ENCODE data around the gene LPA.
A peak's percentile ranks its signal among the peaks of the same experiment; 100 is the strongest.
"Not testable (repeated sequence)": the region's sequence is repeated elsewhere in the genome, so short reads cannot be mapped to it uniquely, and the experiment has no call there.

LPA gene

GRCh38 chr6:160678744-160679401 is 14.8 kb upstream of the LPA start:
- Mint-ChIP-seq H3K36me3 (no peaks in the 10 kb centered on the region), H3K9me3 (no peaks in the 10 kb centered on the region), H3K4me3 (no peak overlapping the region), H3K27ac (no peak overlapping the region), H3K4me1 (no peaks in the 10 kb centered on the region), H3K27me3 (peaks cover 20% of the 10 kb centered on the region)
- DNase-seq, result no peak
- CTCF ChIA-PET, result no interaction called here

DNA sequence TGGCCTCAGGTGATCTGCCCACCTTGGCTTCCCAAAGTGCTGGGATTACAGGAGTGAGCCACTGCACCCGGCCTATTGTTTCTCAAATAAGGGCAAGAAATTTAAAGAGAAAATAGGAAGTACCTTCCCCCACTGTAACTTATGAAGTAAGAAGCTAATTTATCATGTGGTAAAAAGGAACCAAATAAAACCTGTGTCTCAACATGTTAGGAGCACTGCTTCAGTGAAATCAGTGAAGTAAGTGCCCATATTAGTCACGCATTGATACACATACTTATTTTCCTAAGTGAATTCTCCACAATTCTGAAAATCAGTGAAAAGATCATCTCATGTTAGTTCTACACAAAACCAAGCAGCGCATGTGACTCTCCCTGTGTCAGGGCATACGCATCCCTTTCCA is 14.2 kb upstream of the LPA start:
- H3K27me3 Mint-ChIP-seq, result peaks cover 20% of the 10 kb centered on the region
- H3K4me3 Mint-ChIP-seq, result no peak overlapping the region
- DNase-seq, result no peak
- no peaks in the 10 kb centered on the region for H3K9me3 Mint-ChIP-seq
- H3K27ac Mint-ChIP-seq, result no peak overlapping the region
- CTCF ChIA-PET, result no interaction called here
- no peaks in the 10 kb centered on the region for H3K36me3 Mint-ChIP-seq
- no peaks in the 10 kb centered on the region for H3K4me1 Mint-ChIP-seq

DNA sequence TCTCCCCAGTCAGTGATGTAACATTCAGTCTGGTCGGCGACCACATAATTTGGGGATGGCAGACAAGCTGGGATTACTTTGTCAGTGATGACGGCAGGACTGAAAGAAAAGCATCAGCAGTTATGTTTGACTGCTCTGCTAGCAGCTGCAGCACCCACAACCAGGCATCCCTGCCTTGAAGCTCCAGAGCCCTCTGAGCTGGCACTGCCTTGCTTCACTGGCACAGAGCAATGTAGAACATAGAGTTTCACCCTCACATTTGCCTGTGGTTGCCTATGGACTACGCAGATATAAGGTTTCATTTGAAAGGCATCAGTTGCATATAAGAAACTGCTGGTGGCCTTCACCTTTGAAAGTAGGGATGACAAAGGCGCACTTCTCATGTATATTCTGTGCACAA is 12.3 kb upstream of the LPA start:
- H3K4me3 Mint-ChIP-seq, H3K9me3 Mint-ChIP-seq, H3K36me3 Mint-ChIP-seq, CTCF ChIA-PET, DNase-seq, H3K4me1 Mint-ChIP-seq, H3K27ac Mint-ChIP-seq: not testable (repeated sequence)
- peaks cover 20% of the 10 kb centered on the region for H3K27me3 Mint-ChIP-seq

DNA sequence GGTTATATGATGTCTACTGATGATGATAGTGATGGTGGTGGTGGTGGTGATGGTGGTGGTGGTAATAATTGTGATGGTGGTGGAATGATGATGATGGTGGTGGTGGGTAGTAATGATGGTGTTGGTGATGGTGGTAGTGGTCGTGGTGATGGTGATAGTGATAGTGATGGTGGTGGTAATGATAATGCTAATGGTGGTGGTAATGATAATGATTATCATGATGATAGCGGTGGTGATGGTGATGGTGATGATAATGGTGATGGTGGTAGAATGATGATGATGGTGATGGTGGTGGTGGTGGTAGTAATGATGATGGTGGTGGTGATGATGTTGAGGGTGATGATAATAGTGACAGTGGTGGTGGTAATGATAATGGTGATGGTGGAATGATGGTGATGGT is 4.5 kb upstream of the LPA start:
- DNase-seq, result no peak
- Mint-ChIP-seq H3K4me1 (no peaks in the 10 kb centered on the region), H3K27ac (no peak overlapping the region), H3K36me3 (no peaks in the 10 kb centered on the region), H3K27me3 (no peaks in the 10 kb centered on the region), H3K4me3 (no peak overlapping the region), H3K9me3 (no peaks in the 10 kb centered on the region)
- CTCF ChIA-PET, result no interaction called here

GRCh38 chr6:160667639-160668481 is 3.8 kb upstream of the LPA start:
- Mint-ChIP-seq H3K27me3 (no peaks in the 10 kb centered on the region), H3K4me3 (no peak overlapping the region), H3K4me1 (no peaks in the 10 kb centered on the region), H3K9me3 (no peaks in the 10 kb centered on the region), H3K36me3 (no peaks in the 10 kb centered on the region), H3K27ac (no peak overlapping the region)
- CTCF ChIA-PET, result interaction anchor here (0.9 kb wide), 1 partner anchor 530 kb away, joined by 3 read pairs; no protein-coding TSS in a partner anchor
- peak; percentile 66 for DNase-seq

DNA sequence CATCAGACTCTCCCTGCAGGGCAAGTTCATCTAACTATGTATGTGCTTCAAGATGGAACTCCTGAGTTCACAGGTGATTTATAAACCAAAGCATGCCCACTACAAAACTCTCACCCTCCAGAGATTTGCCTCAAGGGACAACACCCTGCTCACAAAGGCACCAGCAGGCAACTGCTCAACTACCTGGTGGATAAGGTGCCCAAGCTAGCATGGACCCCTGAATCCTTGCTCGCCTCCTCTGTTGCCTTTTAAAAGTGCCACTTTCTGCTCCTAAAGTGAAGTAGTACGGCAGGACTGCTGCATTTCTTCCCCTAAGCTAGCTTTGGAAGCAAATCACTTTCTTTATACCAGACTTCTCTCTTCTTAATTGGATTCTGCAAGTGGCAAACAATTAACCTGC is 1.2 kb downstream of the LPA start:
- no peaks in the 10 kb centered on the region for H3K4me1 Mint-ChIP-seq
- no peak overlapping the region for H3K27ac Mint-ChIP-seq
- peaks cover 7% of the 10 kb centered on the region for H3K27me3 Mint-ChIP-seq
- no peak overlapping the region for H3K4me3 Mint-ChIP-seq
- DNase-seq, result no peak
- H3K36me3 Mint-ChIP-seq, result no peaks in the 10 kb centered on the region
- CTCF ChIA-PET, result no interaction called here
- H3K9me3 Mint-ChIP-seq, result no peaks in the 10 kb centered on the region

DNA sequence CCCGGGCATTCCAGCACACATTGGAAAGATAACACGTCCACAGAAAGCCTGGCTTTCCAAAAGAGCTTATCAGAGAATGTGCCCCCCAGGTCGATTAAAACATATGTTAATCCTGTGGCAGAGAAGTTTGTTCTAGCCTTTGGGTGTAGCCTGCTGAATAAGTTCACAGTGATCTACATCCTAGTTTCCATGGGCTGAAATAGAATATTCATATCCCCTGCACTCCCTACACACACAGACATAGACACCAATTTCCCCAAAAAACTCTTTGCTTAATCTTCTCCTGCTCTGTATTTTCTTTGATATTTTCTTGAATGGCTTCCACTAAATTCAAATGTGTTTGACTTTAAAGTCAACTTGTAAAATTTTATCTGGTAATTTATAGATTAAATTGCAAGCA is 1.6 kb downstream of the LPA start:
- Mint-ChIP-seq H3K9me3 (no peaks in the 10 kb centered on the region), H3K27ac (no peak overlapping the region)

GRCh38 chr6:160661216-160661615 is 2.9 kb downstream of the LPA start:
- Mint-ChIP-seq H3K9me3 (peaks cover 6% of the 10 kb centered on the region), H3K36me3 (no peaks in the 10 kb centered on the region), H3K4me3 (no peak overlapping the region), H3K4me1 (no peaks in the 10 kb centered on the region), H3K27ac (no peak overlapping the region), H3K27me3 (peaks cover 7% of the 10 kb centered on the region)
- CTCF ChIA-PET, result no interaction called here
- no peak for DNase-seq

More for the DNA sequence above, 1.6 kb downstream of the LPA start:
- Mint-ChIP-seq H3K27me3 (peaks cover 7% of the 10 kb centered on the region), H3K4me3 (no peak overlapping the region), H3K36me3 (no peaks in the 10 kb centered on the region), H3K4me1 (no peaks in the 10 kb centered on the region)
- CTCF ChIA-PET, result no interaction called here
- DNase-seq, result no peak

DNA sequence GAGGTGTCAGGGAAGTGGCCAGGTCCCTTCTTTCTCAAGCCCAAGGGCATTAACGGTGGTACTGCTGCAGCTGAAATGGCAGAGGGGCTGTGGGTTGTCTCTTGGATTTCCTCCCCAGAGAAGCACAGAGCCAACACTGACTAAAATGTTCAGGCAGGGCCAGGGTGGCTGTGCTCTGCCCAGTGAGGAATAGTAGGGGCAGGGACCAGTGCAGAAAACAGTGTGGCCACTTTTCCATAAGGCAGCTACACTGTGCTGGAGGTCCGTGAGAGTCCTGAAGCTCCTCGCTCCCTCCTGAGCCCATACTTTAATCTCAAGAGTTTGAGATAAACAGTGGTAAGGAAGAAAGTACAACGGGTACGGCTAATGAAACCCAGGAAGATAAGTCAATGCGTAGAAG is 4.5 kb downstream of the LPA start:
- no peak overlapping the region for H3K4me3 Mint-ChIP-seq
- peaks cover 7% of the 10 kb centered on the region for H3K27me3 Mint-ChIP-seq
- no peaks in the 10 kb centered on the region for H3K36me3 Mint-ChIP-seq
- DNase-seq, result no peak
- CTCF ChIA-PET, result no interaction called here
- H3K27ac Mint-ChIP-seq, result no peak overlapping the region
- H3K4me1 Mint-ChIP-seq, result no peaks in the 10 kb centered on the region
- H3K9me3 Mint-ChIP-seq, result peaks cover 6% of the 10 kb centered on the region

GRCh38 chr6:160634706-160635105 is 29.4 kb downstream of the LPA start:
- no peaks in the 10 kb centered on the region for H3K4me1 Mint-ChIP-seq
- H3K27ac Mint-ChIP-seq, result no peak overlapping the region
- H3K4me3 Mint-ChIP-seq, result no peak overlapping the region
- no peaks in the 10 kb centered on the region for H3K36me3 Mint-ChIP-seq
- H3K9me3 Mint-ChIP-seq, result no peaks in the 10 kb centered on the region
- no peak for DNase-seq
- CTCF ChIA-PET, result no interaction called here
- H3K27me3 Mint-ChIP-seq, result no peaks in the 10 kb centered on the region

GRCh38 chr6:160595838-160596832 is 67.9 kb downstream of the LPA start:
- H3K27me3 Mint-ChIP-seq, result no peaks in the 10 kb centered on the region
- H3K4me3 Mint-ChIP-seq, result no peak overlapping the region
- no peaks in the 10 kb centered on the region for H3K4me1 Mint-ChIP-seq
- H3K27ac Mint-ChIP-seq, result no peak overlapping the region
- no peaks in the 10 kb centered on the region for H3K9me3 Mint-ChIP-seq
- H3K36me3 Mint-ChIP-seq, result no peaks in the 10 kb centered on the region
- CTCF ChIA-PET, result interaction anchor here (0.7 kb wide), 1 partner anchor 96 kb away, joined by 3 read pairs; no protein-coding TSS in a partner anchor
- DNase-seq, result no peak

DNA sequence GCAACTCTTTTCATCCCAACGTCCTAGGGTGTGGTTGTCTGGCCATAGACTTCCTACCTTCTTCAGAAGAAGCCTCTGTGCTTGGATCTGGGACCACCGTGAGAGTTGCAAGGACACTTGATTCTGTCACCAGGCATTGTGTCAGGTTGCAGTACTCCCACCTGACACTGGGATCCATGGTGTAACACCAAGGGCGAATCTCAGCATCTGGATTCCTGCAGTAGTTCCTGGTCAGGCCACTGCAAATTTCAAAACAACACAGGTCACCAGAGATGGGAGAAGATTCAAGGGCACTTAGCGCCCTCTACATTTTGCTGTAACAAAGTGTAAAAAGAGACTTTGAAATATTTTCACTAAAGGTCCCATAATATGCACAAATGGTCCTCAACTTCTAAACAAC is 68.8 kb downstream of the LPA start:
- H3K27me3 Mint-ChIP-seq, H3K4me1 Mint-ChIP-seq, H3K36me3 Mint-ChIP-seq, DNase-seq, H3K9me3 Mint-ChIP-seq, H3K27ac Mint-ChIP-seq, H3K4me3 Mint-ChIP-seq, CTCF ChIA-PET: not testable (repeated sequence)

DNA sequence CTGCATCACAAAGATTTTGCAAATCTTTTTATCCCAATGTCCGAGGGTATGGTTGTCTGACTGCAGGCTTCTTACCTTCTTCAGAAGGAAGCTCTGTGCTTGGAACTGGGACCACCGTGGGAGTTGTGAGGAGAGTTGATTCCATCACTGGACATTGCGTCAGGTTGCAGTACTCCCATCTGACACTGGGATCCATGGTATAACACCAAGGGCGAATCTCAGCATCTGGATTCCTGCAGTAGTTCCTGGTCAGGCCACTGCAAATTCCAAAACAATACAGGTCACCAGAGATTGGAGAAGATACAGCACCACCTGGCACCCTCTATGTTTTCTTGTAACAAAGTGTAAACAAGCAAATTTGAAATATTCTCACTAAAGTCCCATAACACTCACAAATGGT is 77.7 kb downstream of the LPA start:
- CTCF ChIA-PET, result no interaction called here
- Mint-ChIP-seq H3K27me3 (peaks cover 4% of the 10 kb centered on the region), H3K4me1 (no peaks in the 10 kb centered on the region), H3K27ac (no peak overlapping the region), H3K4me3 (no peak overlapping the region), H3K9me3 (peaks cover 3% of the 10 kb centered on the region), H3K36me3 (no peaks in the 10 kb centered on the region)
- DNase-seq, result no peak

DNA sequence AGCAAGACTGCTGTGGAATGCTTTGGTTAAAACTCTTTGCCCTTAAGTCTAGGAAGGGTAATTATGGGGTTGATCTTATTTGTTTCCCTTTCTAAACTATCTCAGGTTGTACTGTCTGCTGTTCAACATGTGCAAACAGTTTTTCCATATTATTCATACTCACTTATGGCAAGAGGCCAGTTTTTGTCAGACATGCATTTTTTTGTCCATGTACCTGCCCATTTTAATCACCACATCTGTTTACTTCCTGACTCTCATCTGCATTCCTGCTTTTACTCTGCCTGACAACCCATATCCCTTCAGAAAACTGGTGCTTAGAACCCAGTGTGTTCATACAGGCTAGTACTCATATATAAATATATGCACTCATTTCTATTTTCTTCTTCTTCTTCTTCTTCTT is 80.3 kb downstream of the LPA start:
- CTCF ChIA-PET, result no interaction called here
- H3K27me3 Mint-ChIP-seq, result peaks cover 4% of the 10 kb centered on the region
- DNase-seq, result no peak
- H3K27ac Mint-ChIP-seq, result no peak overlapping the region
- no peak overlapping the region for H3K4me3 Mint-ChIP-seq
- peaks cover 3% of the 10 kb centered on the region for H3K9me3 Mint-ChIP-seq
- H3K4me1 Mint-ChIP-seq, result no peaks in the 10 kb centered on the region
- no peaks in the 10 kb centered on the region for H3K36me3 Mint-ChIP-seq

All from activated naive CD4-positive, alpha-beta T cell treated with anti-CD3 and anti-CD28 coated beads, Interleukin-2, amount 10 ng/mL, durations not matched to agents 7 days and 5 days (primary cell).